Erythroblast (primary cell): Measurements from ENCODE around the gene ZNF778.

Source experiments
- DNase-seq, 2 experiments: peaks; one replicate each; lab custom pipeline; 2025; lab: John Stamatoyannopoulos, UW
- GATA1 ChIP-seq: IDR thresholded peaks from 2 replicates; pipeline ENCODE4 v1.6.1; 2011; ENCODE audit warnings: low read depth, mild to moderate bottlenecking, control low read depth, low read length, moderate library complexity
- POLR2A ChIP-seq: IDR thresholded peaks from 2 replicates; pipeline ENCODE4 v1.6.1; 2011; ENCODE audit warnings: mild to moderate bottlenecking, low read length

The ZNF778 gene

DNA sequence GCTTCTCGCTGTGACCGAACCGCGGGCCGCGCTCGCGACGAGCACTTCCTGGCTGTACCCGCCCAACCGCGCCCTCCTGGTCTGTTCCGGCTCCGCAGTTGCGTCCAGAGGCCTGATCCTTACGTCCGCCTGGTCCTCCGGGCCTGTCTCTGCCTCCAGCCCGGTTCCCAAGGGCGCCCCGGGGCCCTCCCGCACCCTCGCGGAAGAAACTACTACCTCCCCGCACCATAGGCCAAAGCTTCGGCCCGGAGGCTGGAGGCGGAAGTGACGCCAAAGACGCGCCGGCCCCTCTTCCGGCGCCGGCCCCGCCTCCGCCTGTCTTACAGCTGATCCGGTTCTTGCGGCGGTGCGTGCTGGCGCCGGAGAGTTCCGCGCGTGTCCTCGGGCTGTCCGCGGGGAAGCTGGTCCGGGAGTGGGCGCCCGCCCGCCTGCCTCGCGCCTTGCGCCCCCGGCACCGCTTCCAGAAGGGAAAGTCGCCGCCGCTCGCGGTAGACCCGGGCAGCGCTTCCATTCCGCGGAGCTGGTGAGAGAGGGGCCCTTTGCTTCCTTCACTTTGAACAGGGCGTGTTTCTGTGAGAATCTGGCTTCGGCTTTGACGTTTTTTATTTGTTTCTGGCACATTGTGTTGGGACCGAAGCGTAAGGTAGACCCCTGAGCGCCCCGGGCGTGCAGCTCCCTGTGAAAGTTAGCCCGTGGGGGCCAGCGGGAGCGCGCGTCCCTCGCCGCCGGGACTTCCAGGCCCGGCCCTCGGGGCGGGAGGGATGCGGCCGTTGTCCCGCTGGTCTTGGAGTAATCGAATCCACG, at the start of gene ZNF778:
Gene ZNF778 (plus strand): TSS at position 316 of the 804 bp plus-strand sequence. CDS start 3,425 bp downstream, outside the sequence.
- TF ChIP-seq POLR2A (peak; percentile 78), GATA1 (no peak)
- peak; percentile 92 to 94 for DNase-seq

DNA sequence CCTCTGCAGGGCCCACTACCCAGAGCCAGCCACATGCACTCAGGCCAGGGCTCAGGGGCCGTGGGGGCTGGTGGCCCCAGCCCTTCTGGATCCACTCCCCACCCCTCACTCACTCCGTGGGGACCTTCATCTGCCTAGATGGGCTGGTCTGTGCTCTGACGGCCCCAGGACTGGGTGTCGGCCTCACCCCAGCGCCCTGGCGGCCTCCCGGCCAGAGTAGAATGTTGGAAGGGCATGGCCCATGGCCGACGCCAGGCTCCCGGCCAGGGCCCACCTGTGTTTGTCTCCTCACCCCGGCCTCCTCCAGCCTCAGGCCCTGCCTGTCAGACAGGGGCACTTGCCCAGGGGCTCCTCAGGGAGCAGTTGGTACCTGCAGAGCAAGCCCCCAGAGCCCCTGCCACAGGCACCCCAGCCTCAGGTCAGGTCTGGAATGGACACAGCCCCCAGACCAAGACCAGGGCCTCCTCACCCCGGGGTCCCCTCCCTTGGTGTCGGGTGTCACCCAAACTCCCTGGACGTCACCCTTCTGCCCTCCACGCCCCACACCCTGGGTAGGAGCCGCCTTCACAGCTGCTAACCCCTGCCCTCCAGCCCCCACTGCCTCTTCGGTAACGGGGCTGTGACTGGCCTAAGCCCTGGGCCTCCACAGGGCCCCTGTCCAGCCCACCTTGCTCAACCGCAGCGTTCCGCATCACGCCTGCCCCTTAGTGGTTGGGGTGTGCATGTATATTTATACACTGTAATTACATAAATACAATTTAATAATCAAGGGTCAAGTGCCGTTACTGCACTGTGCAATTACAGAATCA, 48.9 kb upstream of the ZNF778 start:
- TF ChIP-seq POLR2A (no peak), GATA1 (no peak)
- DNase-seq, result no peak

DNA sequence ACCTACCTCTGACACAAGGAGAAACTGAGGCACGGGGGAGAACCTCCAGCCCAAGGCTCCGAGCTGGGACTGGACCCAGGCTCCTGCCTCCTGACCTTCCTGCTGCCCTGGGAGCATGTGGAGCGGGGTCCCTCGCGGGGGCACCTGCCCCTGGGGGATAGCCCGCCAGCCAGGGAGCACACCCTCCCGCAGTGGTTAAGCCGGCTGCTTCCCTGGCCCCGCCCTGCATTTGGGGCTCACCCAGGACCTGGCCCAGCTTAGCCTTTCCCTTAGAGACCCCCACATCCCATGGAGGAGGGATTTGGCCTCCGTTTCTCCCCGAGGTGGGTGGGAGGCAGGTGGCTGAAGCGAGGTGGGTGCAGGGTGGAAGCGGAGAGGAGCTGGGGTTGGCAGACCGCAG, 47.7 kb upstream of the ZNF778 start:
- TF ChIP-seq POLR2A, result no peak
- no peak for TF ChIP-seq GATA1
- DNase-seq, result no peak

DNA sequence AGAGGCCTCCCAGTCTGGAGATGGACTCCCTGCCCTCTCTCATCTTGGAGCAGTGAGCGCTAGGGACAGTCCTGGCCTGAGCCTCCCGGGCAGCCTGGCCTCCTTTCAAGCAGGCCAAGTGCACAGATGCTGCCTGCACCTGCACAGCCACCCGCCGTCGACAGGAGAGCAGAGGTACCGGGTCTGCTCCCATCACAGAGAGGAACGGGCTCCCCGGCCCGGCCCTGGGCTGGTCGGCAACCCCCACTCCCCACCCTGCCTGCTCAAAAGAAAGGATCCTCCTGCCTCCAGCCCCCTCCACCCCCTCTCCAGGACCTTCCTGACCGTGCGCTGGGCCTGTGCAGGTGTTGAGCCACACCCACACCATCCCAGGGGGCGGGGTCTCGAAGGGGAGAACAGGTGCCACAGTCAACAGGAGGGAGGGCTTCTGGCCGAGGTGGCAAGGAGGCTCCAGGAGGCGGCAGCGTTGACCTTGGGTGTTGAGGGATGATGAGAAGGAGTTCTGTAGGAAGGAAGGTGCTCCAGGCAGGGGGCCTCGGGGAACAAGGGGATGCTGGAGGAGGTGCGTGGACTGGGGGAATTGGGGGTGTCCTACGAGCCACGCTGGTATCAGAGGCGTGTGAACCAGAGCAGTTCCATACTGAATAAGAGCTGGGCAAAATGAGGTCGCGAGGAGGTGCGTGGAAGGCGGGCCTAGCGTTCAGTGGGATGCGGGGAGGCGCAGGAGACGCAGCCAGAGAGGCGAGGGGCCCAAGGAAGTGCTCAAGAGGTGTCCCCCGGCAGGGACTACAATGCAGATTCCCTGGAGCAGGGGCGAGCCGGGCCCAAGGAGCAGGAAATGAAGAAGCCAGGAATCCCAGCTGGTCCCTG, 46.9 kb upstream of the ZNF778 start:
- no peak for DNase-seq
- TF ChIP-seq POLR2A, result no peak
- no peak for TF ChIP-seq GATA1

DNA sequence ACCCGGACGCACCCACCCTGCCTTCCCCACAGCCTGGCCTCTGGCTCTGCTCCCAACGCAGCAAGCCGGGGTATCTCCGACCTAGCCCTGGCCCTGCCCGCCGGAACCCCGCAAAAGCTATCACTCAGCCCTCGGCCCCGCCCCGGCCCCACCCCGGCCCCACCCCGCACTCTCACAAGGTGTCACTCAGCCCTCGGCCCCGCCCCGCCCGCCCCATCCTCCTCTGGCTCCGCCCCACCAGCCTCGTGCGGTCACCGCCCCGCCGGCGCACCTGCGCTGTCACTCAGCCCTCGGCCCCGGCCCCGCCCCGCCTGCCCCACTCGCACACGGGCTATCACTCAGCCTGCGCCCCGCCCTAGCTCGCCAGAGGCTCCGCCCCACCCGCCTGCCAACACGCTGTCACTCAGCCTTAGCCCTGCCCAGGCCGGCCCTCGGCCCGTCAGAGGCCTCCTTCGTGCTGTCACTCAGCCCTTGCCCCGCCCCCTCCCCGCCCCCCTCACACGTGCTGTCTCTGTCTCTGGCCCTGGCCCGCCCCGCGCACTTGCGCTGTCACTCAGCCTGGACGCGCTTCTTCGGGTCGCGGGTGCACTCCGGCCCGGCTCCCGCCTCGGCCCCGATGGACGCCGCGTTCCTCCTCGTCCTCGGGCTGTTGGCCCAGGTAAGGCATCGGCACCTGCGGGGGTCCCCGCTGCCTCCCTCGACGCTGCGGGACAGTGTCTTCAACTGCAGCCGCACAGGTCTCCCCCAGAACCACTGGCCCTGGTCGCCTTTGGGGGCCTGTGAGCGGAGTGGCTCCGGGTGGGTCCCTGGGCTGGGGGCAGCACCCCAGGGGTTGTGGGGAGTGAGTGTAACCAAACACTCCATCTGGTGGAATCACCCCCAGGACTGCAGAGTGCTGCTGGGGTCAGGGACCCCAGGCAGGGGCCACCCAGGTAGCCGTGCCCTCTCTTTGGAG, 46.0 kb upstream of the ZNF778 start, which contains the start of gene CDH15:
Gene CDH15 (plus strand): TSS at position 533 of the 955 bp plus-strand sequence. CDS start 84 bp downstream, at position 617.
- no peak for TF ChIP-seq POLR2A
- TF ChIP-seq GATA1, result no peak
- DNase-seq, result peak; percentile 94 to 95

DNA sequence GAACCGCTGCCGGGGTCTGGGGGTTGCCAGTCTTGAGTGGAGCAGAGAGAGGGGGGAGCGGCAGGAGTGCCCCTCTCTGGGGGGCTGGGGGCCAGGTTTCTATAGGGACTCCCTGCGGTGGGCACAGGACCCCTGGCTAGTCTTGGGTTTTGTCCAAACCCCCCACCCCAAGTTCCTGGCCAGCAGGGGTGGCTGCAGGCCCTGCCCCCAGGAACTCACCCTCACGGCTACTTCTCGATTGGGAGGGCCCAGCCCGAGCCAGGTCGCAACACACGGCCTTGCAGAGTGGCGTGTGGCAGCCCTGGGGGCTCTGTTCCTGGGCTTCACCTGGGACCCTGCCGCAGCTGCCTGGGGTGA, 45.4 kb upstream of the ZNF778 start:
- TF ChIP-seq POLR2A (no peak), GATA1 (no peak)
- DNase-seq, result no peak

DNA sequence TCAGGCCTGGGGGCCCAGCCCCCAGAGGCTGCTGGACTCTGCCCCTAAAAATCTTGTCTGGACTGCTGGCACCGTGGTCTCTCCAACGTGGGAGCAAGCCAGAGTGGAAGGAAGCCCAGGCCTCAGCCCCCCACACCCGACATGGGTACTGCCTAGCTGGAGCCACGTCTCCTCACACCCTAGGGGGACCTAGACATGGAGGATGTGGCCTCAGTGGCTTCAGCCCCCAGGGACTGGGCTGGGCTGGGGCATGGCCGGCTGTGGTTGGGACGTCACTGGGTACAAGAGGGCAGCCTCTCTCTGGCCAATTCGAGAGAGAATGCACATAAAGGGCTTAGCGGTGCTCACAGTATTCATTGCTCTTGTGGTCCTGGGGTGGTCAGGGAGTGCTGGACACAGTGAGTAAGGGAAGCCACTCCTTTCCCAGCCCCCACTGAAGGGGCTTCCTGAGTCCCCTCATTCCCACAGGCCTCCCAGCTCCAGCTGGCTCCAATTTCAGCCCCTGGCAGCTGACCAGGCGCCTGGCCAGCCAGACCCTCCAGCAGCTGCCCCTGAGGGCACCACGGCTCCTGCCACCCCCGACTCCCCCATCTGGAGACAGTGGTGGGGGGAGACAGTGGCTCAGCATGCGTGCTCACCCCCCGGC, 44.9 kb upstream of the ZNF778 start:
- DNase-seq, result no peak
- TF ChIP-seq POLR2A (no peak), GATA1 (no peak)

DNA sequence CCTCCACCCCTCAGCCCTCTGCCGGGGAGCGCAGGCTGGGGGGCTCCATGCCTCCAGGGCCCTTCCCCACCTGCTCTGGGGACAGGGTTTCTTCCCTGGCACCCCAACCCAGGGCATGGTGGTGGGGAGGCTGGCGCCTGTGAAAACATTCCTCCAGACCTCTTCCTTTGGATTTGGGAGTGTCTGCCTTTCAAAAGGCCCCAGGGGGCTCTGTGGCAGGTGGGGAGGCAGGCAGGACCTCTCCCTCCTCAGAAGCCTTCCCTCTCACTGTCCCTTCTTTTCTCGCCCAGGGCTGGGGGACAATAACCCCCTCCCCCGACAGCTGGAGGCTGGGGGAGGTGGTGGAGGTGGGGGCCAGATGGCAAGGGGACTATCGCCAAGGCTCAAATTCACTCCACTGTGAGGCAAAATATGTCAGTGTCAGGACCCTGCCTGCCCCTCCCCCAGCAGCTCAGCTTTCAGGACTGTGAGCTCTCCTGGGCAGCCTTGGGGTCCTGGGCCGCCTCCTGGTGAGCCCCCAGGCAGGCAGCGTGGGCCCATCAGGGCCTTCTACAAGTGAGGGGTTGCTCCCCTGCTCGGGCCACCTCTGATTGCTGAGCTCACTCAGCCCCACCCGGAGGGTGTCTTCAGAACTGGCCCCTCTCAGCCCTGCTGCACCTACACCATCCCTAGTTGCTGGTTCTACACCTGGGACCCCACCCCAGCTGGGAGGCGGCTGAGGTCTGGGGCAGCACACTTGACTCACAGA, 44.2 kb upstream of the ZNF778 start:
- DNase-seq, result no peak
- no peak for TF ChIP-seq GATA1
- TF ChIP-seq POLR2A, result no peak

DNA sequence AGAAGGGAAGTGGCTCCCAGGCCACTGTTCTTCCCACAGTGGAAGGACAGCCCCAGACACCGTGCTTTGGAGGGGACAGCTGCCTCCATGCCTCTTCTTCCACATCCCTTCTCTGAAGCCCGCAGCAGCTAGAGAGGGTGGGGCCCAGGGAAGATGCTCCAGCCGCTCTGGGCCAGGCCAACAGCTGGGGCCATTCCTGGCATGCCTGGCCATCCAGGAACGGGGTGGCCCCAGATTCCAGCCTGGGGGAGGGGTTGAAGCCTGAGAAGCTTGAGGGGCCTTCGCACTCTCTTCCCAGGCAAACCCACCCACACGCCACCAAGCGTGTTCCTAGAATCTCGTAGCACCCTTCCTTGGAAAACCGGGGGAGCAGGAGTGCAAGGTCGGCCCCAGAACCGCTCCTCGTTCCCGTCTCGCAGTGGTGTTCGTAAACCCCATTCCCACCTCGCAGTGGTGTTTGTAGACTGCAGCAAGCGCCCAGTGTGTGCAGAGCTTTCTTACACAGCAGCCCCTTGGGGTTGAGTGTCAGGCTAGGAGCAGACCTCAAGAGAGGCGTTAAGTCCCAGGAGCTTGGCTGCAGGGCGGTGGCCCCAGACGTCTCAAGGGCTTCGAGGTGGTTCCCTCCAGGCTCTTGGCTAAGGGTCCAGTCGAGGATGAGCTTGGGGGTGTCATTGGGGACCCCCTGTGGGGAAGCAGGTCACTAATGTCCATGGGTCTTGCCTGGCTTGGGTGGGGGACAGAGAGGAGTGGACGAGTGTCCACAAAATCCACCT, 43.3 kb upstream of the ZNF778 start:
- no peak for DNase-seq
- TF ChIP-seq POLR2A (no peak), GATA1 (no peak)

DNA sequence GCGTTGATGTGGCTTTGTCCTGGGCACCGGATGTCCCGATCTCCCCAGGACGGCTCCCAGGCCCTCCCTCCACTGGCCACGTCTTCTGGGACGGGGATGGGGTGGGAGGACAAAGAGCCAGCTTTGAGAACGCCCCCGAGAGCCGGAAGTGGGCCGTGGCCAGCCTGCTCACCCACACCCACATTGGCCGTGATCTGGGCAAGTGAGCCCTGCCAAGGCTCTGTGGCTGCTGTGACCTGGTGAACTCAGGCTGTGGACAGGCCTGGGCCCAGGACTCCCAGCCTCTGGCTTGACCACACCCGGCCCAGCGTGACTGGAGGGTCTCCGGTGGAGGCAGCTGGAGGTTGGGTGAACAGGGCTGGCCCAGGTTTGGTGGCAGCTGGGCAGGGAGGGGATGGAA, 42.6 kb upstream of the ZNF778 start:
- TF ChIP-seq GATA1 (no peak), POLR2A (no peak)
- no peak for DNase-seq
